ENCODE data around the gene ATP13A1.

ATP13A1 gene

GRCh38 chr19:19634516-19635312 is 28.8 kb downstream of the ATP13A1 start:
- Histone ChIP-seq H2AFZ (ENCODE audit: low read depth, low read length) (no peak overlapping the region), H3K27me3 (ENCODE audit: low read depth, low read length) (no peaks in the 10 kb centered on the region), H4K20me1 (ENCODE audit: insufficient read depth, low read length) (0 out of 2 replicates have a peak, but pooled peaks cover 6% of the 10 kb centered on the region), H3K4me1 (ENCODE audit: low read length) (no peaks in the 10 kb centered on the region), H3K4me2 (ENCODE audit: low read length) (no peak overlapping the region), H3K9ac (ENCODE audit: low read length) (no peak overlapping the region), H3K36me3 (replicated peaks; ENCODE audit: low read depth, low read length) (peaks cover 74% of the 10 kb centered on the region), H3K9me3 (ENCODE audit: insufficient read depth, low read length) (no peaks in the 10 kb centered on the region), H3K4me3 (ENCODE audit: low read length) (no peak overlapping the region), H3K27ac (ENCODE audit: low read length) (no peak overlapping the region), H3K79me2 (ENCODE audit: low read length) (no peaks in the 10 kb centered on the region)
- no peak for TF ChIP-seq CTCF (IDR thresholded peaks at IDR 0.05; ENCODE audit: low read depth, low read length)
- no peak for TF ChIP-seq EZH2phosphoT487 (IDR thresholded peaks at IDR 0.05; ENCODE audit: low read depth)

DNA sequence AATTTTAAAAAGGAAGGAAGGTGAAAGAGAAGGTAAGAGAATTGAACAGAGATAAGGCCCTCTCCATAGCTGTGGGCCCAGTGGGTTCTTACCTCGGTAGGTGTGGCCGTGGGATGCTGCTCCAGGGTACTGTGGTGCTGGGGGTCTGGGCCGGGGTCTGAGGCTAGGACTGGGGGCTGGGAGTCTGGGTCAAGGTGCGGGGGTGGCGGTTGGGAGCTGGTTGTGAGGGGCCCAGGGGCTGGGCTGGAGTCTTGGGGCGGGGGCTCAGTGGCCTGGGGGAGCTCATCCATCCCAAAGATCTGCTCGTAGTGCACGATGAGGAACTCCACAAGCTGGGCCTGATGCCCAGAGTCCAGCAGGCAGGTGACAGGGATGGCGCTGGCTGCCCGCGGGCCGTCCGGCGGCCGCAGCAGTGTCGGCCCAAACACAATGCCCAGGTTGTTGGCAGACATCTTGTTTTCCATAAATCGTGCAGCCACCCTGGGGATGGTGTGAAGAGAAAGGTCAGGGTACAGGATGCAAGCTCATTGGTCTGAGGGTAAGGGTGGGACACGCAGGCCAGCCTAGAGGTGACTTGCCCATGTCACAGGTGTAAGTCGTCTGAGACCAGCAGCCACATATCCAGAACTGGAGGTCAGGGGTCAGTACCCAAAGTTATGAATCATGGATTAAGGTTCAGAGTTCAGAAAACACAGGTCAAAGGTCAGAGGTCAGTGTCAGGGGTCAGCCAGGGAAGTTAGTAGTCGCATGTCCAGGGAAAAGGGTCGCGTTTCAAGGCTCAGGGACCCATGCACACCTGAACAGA is 29.6 kb downstream of the ATP13A1 start:
- Histone ChIP-seq H3K9ac (ENCODE audit: low read length) (no peak overlapping the region), H3K27ac (ENCODE audit: low read length) (no peak overlapping the region), H3K79me2 (ENCODE audit: low read length) (no peaks in the 10 kb centered on the region), H3K4me3 (ENCODE audit: low read length) (no peak overlapping the region), H3K27me3 (ENCODE audit: low read depth, low read length) (no peaks in the 10 kb centered on the region), H2AFZ (ENCODE audit: low read depth, low read length) (no peak overlapping the region), H3K4me1 (ENCODE audit: low read length) (no peaks in the 10 kb centered on the region), H3K36me3 (replicated peaks; ENCODE audit: low read depth, low read length) (peaks cover 75% of the 10 kb centered on the region), H3K4me2 (ENCODE audit: low read length) (no peak overlapping the region), H4K20me1 (ENCODE audit: insufficient read depth, low read length) (0 out of 2 replicates have a peak, but pooled peaks cover 6% of the 10 kb centered on the region), H3K9me3 (ENCODE audit: insufficient read depth, low read length) (no peaks in the 10 kb centered on the region)
- no peak for TF ChIP-seq EZH2phosphoT487 (IDR thresholded peaks at IDR 0.05; ENCODE audit: low read depth)
- TF ChIP-seq CTCF (IDR thresholded peaks at IDR 0.05; ENCODE audit: low read depth, low read length), result no peak

- 0 out of 2 replicates have a peak, but pooled peaks cover 6% of the 10 kb centered on the region for H4K20me1 ChIP-seq (ENCODE audit: insufficient read depth, low read length)
- peaks cover 70% of the 10 kb centered on the region for H3K36me3 ChIP-seq (replicated peaks; ENCODE audit: low read depth, low read length)
- no peak for TF ChIP-seq EZH2phosphoT487 (IDR thresholded peaks at IDR 0.05; ENCODE audit: low read depth)
- no peak for TF ChIP-seq CTCF (IDR thresholded peaks at IDR 0.05; ENCODE audit: low read depth, low read length)
- H3K27ac ChIP-seq (ENCODE audit: low read length), result no peak overlapping the region
- no peak overlapping the region for H3K4me2 ChIP-seq (ENCODE audit: low read length)
- no peaks in the 10 kb centered on the region for H3K4me1 ChIP-seq (ENCODE audit: low read length)
- no peak overlapping the region for H2AFZ ChIP-seq (ENCODE audit: low read depth, low read length)
- no peak overlapping the region for H3K9ac ChIP-seq (ENCODE audit: low read length)
- H3K27me3 ChIP-seq (ENCODE audit: low read depth, low read length), result no peaks in the 10 kb centered on the region
- H3K9me3 ChIP-seq (ENCODE audit: insufficient read depth, low read length), result no peaks in the 10 kb centered on the region
- H3K79me2 ChIP-seq (ENCODE audit: low read length), result no peaks in the 10 kb centered on the region
- H3K4me3 ChIP-seq (ENCODE audit: low read length), result no peak overlapping the region
Measured at GRCh38 chr19:19632661-19633060, 30.8 kb downstream of the ATP13A1 start.

DNA sequence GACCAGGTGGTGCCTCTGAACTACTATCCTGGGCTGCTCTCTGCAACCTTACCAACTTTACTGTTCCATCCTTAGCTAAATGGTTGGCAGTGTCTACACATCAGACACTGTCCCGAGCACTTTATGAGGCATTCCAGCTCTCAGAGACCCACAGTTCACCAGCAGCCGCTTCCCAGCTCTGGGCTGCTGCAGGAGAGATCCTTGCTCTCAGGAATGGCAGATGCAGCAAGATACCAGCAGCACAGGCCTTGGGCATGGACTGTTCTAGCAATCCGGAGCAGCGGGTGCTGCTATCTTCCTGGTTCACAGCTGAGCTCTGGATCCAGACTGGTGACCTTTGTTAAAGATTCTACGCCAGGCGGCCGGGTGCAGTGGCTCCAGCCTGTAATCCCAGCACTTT is 32.1 kb downstream of the ATP13A1 start:
- TF ChIP-seq CTCF (IDR thresholded peaks at IDR 0.05; ENCODE audit: low read depth, low read length) (no peak), EZH2phosphoT487 (IDR thresholded peaks at IDR 0.05; ENCODE audit: low read depth) (no peak)
- 0 out of 2 replicates have a peak, but pooled peaks cover 6% of the 10 kb centered on the region for H4K20me1 ChIP-seq (ENCODE audit: insufficient read depth, low read length)
- no peak overlapping the region for H3K4me3 ChIP-seq (ENCODE audit: low read length)
- H3K9ac ChIP-seq (ENCODE audit: low read length), result no peak overlapping the region
- H3K4me1 ChIP-seq (ENCODE audit: low read length), result 0 out of 2 replicates have a peak, but pooled peaks cover 5% of the 10 kb centered on the region
- H3K27me3 ChIP-seq (ENCODE audit: low read depth, low read length), result no peaks in the 10 kb centered on the region
- no peaks in the 10 kb centered on the region for H3K79me2 ChIP-seq (ENCODE audit: low read length)
- H3K27ac ChIP-seq (ENCODE audit: low read length), result no peak overlapping the region
- H3K9me3 ChIP-seq (ENCODE audit: insufficient read depth, low read length), result no peaks in the 10 kb centered on the region
- H3K36me3 ChIP-seq (replicated peaks; ENCODE audit: low read depth, low read length), result peaks cover 57% of the 10 kb centered on the region
- H2AFZ ChIP-seq (ENCODE audit: low read depth, low read length), result no peak overlapping the region
- no peak overlapping the region for H3K4me2 ChIP-seq (ENCODE audit: low read length)
